Pulmonary artery endothelial cell (primary cell): ENCODE measurements around the gene TENT4A. TPM values are rescaled to one million over a fixed set of nuclear protein-coding genes. Genes with fewer than 3 reads are reported as not detected.

ENCODE experiments used
- DNase-seq: peaks from one replicate; pipeline ENCODE4 v3.0.0-alpha.2; 2011; ENCODE audit warnings: low read depth, low spot score
- total RNA-seq: library from RNA; depleted of rRNA; stranded (reverse); fragments of >200 nt; gene quantifications from 2 replicates; pipeline ENCODE4 v1.2.3, GENCODE V29; 2014

The TENT4A gene
- total RNA-seq, 1 donor from 2014 or later, result 9.1 TPM

DNA sequence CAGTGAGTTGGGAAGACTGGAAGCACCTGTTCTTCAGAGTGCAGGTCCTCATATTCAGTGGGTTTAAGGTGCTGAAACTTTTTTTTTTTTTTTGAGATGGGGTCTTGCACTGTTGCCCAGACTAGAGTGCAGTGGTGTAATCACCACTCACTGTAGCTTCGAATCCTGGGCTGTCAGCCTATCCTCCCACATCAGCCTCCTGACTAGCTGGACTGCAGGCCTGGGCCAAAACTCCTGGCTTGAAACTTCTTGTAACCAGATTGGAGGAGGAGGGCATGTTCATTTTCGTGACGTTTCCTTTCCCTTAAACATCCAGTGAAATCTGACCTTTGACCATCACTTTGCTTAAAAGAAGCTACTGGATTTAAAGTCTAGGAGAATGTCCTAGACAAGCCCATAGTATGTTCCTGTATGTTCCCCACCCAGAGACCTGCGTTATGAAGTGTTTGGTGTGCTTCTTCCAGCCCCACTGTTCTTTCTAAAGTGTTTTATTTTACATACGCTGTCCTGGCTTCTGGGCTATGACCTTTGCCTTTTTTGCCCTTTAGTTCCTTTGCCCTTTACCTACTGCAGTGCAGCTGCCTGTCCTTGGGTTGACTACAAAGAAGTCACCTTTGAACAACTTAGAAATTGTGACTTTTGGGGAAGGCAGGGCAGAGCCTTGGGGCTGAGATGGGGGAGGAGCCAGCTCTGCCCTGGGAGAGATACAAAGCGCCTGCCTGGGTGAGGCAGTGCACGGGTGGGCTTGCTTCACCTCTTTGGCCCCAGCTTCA is 18.4 kb downstream of the TENT4A start:
- no peak for DNase-seq

DNA sequence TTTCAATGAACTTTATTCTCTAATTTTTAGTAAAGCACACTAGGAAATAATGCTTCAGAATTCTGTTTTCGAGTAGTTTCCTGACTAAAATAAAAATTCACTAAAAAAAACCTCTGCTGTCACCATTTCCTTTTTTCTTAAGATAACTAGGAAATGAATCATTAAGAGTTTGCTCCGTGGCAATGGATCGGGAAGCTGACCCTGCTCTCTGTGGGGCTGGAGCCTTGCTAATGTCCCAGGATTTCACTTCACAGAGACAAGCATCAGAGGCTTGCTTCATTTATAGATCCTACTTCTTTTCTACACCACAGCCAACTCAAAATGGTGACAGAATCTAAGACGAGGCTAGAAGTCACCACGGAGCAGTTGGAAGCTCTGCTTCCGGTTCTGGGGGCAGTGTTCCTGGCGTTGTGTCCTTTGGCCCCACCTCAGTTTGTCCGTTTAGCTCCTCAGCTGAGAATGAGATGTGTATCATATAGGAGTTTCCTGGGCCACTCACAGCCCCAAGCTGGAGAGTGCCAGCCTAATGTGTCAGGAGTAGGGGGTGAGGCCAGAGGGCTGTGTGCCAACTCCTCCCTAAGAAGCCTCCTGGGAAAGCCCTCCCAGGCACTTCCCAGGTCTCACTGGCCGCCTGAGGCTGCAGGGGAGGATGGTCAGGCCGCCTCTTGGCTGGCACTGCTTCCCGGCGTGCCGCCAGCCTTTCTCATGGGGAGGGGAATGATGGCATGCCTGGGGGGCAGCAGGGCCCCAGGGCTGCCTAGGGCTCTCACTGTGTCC is 19.6 kb downstream of the TENT4A start:
- peak; percentile 63 for DNase-seq

DNA sequence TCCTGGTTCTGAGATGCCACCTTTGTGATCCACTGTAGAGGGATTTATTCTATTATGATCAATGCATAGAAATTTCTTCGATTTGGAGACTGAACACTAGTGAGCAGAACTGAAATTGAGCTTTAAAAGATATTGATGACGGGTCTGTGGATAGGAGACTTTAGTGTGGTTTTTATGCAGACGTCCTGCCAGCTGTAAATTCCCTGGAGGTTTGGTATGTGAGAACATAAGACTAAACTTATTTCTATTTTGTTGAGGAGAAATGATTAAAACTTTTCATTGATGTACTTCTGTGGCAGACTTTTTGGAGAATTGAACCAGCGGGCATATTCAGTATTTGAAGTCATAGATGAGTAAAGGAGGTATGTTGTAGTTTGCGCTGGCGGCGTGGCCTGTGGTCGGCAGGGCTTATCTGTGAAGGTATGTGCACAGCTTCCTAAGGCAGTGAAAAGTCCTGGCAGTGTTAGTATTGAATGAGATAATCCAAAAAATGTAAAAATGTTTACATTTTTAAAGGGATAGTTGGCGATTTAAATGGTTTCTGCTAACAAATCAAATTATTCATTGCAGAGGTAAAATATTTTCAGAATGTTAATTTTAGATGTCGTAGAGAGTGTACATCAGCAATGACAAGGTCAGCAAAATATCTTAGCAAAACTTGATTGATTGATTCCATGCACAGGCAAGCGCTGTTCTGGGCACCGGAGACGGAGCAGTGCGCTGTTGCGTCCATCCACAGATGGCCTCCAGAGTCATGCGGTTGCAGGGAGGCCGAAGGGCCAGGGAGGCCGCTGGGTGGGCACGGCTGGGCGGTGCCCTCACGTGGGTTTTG is 20.4 kb downstream of the TENT4A start:
- DNase-seq, result no peak

DNA sequence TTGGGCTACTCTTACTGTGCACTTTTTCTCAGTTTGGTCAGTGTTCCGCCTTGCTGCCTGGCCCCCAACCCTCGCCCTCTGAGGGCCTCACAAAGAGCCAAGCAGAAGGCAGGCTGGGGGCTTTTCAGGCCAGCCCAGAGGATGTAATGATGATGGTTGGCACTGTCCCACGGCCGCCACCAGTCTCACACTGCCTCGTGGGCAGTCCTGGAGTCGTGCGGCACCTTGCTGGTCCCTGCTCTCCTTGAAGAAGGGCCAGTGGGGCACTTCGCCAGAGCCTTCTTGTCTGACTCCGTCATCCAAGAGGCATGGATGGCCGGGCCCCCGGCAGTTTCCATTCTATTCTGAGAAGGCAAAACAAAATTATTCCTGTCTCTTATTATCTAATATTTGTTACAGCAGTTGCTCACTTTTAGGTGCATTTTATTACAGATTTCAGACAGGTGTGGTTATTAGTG is 21.0 kb downstream of the TENT4A start:
- no peak for DNase-seq

DNA sequence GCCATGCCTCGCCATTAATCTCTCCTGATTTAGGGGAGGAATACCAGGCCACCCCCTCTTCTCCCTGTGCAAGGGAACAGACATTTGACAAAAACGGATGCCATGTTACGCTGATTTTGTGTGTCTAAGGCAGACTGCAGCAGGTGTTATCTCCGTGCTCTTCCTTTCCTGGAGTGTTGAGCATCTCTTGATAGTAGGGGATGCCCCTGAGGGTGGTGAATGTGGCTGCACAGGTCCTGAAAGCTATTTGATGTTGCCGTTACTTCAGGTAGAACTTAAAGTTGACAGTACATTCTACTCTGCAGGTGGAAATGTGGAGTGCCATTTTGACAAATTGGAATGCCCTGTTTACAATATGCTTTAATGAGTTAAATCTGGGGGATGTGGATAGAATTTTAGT is 21.5 kb downstream of the TENT4A start:
- no peak for DNase-seq

DNA sequence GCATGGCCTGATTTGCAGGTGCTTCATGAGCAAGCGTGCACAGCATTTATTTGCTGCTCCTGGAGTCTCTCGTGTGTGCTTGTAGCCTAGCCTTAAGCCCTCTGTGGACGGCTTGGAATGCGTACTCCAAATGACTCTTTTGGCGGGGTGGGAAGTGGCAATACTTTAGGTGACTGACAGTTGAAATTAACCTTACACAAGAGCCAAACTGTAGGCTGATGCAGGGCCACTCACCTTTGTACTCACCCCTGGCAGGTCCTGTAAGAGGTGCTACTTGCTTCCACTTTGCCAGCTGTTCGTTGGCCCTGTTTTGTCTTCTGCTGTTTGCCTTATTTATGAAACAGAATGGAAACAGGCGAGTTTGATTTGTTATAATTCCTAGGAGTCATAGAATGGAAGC is 22.9 kb downstream of the TENT4A start:
- DNase-seq, result no peak

DNA sequence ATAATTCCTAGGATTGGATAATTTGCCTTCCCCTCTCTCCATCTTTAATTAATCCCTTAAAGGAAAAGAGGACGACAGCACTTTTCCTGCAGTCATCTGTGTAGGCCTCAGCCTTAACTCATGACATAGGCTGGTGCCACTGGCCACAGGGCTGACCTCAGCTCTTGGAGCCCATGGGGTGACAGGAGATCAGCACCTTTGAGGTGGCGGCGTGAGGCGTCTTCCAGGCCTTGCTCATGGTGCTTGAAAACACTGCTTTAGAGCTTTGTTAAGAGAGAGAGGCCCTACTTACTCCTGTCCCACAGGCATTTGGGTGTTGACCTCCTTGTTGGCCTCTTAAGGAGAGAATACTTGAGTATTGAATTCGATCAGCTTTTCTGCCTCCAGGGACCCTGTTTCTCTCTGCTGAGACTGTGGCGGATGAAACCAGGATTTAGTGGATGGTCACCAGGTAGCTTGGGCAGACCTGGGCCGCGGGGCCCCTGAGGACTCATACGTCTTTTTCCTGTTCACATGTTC is 23.4 kb downstream of the TENT4A start:
- no peak for DNase-seq

DNA sequence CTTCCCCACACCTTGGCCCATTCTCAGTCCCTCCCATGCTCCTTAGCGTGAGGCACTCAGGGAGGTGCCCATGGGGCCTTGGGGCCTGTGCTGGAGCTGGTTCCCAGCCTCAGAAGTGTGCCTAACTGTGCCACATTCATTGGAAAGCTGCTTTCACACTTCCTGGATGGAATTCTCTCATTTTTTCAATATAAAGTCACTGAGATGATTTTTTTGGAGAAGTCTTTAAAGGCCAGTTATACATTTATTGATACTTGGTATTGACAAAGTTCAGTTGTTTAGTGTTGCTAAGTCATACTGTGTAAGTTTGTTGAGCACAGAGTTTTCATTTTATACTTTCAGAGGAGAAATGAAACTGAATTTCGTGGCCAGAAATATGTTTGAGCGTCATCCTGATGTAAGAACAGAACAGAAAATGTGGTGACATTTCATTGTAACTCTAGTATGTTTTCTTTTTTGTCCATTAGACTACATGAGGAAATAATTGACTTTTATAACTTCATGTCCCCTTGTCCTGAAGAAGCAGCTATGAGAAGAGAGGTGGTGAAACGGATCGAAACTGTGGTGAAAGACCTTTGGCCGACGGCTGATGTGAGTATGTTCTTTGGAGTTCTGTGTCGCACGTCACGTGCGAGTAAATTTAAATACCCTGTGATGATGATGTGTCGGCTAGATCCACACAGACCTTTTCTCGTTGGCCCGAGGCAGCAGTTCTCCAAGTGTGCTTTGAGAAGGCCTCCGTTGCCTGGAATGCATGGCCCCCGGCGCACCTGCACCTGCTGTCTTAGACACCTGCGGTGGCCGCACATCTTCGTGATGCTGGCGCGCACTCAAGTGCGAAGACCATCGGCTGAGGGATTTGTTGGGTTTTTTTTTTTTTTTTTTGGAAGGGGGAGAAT is 24.1 kb downstream of the TENT4A start:
- DNase-seq, result no peak

DNA sequence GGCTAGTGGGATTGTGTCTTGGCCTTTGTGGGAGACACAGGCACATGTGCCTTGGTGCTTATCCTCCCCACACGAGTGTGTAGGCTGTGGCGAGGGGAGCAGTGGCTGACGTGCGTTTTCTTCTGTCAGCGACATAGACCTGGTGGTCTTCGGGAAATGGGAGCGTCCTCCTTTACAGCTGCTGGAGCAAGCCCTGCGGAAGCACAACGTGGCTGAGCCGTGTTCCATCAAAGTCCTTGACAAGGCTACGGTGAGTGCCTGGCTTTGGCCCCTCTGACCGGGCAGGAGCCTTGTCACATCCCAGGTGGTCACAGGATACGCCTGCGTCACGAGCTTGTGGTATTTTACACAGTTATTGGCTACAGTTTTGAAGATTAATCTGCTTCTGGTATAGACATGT is 26.4 kb downstream of the TENT4A start:
- DNase-seq, result no peak

DNA sequence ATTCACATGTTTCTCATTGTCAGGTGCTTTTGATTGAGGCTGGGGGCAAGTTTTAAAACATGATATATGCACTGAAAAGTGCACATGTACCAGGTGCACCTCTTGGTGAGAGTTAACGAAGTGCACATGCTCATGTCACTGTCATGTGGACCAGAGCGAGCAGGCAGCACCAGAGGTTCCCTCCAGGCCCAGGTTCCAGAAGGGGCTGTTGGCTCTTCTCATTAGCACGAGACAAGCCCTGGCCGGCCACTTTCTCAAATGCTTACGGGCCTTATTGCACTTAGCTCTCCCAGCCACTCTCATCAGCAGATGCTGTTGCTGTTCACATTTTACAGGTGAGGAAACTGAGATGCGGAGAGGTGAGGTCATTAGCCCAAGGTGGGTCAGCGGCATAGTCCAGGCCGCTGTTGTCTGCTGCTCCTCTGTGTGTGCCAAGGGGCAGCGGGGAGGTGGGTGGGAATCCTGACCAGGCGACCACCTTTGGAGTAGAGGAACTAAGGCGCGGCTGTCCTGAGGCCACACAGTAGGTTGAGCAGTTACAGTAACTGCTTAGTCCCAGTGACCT is 27.4 kb downstream of the TENT4A start:
- DNase-seq, result no peak

DNA sequence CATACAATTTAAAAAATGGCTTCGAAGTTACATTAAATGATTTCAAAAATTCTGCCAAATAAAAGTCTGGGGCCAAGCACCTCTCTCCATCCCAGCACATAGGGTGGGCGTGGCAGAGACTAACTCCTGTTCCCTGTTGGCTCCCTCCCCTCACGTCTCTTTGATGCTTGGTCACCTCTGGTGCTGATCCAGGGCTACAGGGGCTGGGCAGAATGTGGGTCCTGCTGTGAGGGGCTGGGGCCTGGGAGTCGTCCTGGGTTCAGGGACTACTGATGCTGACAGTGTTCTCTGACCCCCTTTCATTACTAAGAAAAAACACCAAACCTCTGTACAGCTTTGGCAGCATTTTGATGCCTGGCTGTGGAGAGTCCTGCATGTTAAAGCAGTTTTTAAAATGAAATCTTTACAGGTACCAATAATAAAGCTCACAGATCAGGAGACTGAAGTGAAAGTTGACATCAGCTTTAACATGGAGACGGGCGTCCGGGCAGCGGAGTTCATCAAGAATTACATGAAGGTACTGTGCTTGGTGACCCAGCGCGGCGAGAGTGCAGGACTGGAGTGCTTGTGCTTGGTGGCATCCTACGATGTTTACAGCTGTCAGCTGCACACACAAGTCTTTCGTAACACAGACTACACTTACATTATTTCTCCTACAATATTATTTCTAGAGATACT is 29.0 kb downstream of the TENT4A start:
- no peak for DNase-seq

DNA sequence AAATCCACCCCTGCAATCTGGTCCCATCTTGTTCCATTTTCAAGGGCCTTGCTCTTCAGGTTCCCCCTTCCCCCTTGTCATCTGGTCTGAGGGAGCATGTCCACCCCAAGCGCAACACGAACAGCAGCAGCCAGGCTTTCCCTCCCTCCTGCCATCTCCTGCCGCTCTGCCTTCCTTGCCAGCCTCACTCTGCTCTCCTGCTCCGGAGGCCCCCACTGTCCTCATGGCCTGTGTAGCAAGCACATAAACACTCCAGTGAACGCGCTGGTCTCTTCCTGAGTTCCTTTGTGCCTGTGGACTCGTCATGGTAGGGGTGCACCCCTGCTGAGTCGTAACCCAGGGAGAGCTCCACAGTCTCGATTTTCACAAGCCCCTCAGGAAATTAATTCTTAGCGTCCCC is 29.9 kb downstream of the TENT4A start:
- no peak for DNase-seq

DNA sequence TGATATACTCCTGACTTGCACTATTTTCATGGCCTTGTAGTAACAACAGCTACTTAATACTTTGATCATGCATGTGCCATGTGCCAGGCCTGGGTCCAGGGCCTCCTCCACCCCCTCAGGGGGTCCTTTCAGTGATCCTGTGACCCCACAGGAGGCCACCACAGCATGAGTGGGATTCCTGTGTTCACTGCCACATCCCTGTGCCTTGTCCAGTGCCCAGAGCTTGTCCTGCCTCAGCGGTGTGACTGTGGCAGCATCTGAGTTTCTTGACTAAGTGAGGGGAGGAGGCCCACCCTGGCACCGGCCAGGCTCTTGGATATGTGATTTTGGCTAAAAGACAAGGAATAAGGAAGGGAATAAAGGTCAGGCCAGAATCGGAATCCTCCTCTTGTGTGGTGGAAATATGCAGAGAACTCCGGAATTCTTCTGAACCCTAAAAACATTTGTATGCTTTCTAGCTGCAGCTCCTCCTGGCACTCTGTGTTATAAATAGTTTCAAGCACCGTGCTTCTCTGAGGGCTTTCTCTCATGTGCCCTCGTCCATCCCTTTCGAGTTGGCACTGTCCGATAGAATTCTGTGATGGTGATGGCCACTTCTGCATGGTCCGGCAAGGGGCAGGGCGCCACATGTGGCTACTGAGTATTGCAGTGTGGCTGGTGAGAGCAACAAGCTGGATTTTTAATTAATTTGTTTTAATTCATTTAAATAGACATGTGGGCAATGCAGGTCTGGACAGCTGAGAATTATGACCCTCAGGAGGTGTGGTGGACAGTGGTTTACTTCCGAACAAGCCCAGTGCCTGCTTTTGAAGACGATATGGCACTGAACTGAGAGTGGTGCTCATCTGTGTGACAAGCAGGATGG is 31.8 kb downstream of the TENT4A start:
- DNase-seq, result no peak

DNA sequence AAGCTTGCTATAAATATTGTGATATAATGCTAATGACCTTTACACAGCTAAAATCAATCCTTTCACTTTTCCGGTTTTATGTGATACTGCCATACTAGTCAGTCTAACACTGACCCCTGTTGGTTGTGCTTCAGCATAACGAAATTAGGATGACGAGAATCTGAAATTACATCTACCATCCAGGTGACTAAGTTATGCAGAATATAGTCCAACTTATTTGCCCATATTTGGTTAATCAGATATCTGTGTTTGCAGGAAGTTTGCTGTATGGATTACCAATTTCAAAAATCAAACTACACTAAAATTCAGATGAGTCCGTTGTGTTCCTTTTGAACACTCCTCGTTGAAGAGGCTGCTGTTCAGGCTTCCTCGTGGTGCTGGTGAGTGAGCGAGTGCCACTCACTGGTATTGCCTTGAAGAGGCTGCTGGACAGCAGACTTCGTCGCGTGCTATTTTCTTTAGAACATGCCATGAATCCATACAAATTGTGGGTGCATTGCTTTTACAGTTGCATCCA is 32.5 kb downstream of the TENT4A start:
- DNase-seq, result peak; percentile 29

DNA sequence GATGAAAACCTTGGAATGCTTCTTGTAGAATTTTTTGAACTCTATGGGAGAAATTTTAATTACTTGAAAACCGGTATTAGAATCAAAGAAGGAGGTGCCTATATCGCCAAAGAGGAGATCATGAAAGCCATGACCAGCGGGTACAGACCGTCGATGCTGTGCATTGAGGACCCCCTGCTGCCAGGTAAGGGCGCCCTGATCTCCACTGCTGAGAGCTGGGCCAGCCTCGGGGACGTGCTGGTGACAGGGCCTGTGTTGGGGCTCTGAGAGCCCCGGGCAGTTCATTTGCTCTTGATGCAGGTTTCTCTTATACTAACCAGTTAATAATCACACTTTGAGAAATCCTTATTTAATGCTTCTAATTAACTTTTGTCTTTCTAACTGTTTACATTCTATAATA is 33.0 kb downstream of the TENT4A start:
- no peak for DNase-seq

DNA sequence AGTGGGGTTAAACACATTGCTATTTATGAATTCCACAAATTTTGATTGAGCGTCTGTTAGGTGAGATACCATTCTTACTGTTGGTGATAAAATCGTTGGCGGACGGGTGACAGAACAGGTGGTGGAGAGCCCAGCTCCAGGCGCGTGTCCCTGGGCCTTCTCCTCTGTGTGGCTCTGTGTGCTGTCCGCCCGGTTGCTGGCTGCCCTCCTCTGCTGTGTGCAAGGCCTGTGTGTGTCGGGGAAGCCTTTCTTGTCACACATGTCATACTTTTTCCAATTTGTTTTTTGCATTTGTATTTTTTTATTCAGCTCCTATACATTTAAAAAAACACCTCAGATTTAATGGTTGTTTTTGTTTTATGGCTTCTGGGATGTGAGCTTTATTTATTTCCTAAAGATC is 33.9 kb downstream of the TENT4A start:
- no peak for DNase-seq

DNA sequence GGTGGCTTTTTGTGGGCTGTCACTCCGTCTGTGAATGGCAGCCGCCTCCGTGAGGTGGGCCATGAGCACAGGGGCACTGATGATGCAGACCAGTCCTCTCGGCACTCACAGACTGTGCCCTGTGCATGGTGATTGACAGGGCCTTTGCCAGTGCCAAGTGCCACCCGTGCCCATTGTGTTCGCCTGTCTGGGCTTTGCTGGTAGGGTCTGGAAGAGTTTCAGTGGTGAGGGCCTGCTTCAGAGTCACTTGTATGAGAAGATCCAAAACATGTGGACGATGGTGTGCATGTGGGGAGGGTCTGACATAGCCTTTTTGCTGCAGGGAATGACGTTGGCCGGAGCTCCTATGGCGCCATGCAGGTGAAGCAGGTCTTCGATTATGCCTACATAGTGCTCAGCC is 34.9 kb downstream of the TENT4A start:
- no peak for DNase-seq

DNA sequence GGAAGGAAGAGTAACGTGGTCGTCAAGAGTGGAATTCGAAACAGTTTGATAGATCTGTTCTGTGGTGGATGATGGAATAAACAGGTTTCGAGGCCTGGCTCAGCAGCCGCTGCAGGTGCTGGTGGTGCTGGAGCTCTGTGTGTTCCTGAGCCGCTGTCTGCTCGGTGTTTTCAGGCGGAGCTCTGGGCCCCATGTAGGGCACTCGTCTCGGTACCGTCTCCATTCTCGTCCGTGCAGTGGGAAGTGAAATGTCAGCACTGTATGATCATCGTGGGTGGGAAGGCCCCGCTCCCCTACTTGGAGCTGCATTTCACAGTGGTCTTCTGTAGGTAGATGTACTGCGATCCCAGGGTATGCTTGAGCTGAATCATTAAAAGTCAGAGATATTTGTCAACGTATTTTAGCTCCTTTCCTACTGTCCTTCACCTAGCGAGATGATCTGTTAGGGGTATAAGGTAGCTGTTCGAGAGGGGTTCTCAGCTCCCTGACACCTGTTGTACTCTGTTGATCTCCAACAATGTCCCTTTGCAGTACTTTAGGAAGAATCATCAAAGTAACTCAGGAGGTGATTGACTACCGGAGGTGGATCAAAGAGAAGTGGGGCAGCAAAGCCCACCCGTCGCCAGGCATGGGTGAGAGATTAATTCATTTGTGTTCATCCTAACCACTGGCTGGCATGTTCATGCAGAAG is 35.9 kb downstream of the TENT4A start:
- DNase-seq, result no peak
